DMS153 (cell line): Measurements from ENCODE around the gene PC.
"Not testable (repeated sequence)": the region's sequence is repeated elsewhere in the genome, so short reads cannot be mapped to it uniquely, and the experiment has no call there.

ENCODE experiments used
- DNase-seq: peaks from one replicate; lab custom pipeline; 2025; lab: John Stamatoyannopoulos, UW

Gene PC

GRCh38 chr11:66981976-66982578 lies 23.9 kb upstream of the PC start:
- peak; percentile 69 for DNase-seq

GRCh38 chr11:66979336-66979980 lies 21.3 kb upstream of the PC start:
- DNase-seq = no peak

DNA sequence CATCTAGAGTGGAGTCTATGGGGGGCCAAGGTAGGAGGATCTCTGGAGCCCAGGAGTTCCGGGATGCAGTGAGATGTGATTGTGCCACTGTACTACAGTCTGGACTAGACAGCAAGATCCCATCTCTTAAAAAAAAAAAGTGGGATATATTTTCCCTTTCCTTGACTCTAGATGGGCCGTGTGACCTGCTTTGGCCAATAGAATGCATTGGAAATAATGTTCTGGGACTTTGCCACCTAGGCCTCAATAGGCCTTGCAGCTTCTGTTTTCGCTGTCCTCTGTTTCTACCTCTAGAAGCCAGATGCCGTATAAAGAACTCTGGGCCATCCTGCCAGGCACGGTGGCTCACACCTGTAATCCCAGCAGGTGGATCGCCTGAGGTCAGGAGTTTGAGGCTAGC lies 20.5 kb upstream of the PC start:
- no peak for DNase-seq

- DNase-seq = no peak
Measured at GRCh38 chr11:66978229-66978628, 20.0 kb upstream of the PC start.

GRCh38 chr11:66976925-66977324 lies 18.7 kb upstream of the PC start:
- no peak for DNase-seq

DNA sequence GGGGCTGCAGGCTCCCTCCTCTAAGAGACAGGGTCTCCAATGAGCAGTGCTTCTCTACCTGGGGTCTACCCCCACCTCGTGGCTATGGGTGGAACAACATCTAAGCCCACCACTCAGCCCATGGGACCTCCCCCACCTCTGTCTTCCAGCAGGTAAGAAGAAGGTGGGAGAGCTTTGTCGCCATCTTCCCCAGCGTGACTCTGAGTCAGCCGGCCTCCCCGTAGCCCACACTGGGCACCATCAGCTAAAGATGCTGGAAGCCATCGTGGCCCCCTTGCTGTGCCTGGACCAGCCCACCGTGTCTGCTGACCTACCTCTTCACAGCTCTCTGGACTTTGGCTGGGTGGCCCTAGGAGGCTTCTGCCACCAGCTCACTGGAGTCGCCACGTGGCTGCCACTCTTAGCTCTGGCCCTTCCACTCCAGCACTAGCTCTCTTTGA lies 17.9 kb upstream of the PC start:
- no peak for DNase-seq

- no peak for DNase-seq
Measured at GRCh38 chr11:66975405-66976027, 17.3 kb upstream of the PC start.

- no peak for DNase-seq
Measured at GRCh38 chr11:66974724-66975404, 16.7 kb upstream of the PC start, which contains the start of gene C11orf86. TSS of gene C11orf86 (plus strand) at chr11:66975304. CDS start at chr11:66975363, 59 bp downstream.

DNA sequence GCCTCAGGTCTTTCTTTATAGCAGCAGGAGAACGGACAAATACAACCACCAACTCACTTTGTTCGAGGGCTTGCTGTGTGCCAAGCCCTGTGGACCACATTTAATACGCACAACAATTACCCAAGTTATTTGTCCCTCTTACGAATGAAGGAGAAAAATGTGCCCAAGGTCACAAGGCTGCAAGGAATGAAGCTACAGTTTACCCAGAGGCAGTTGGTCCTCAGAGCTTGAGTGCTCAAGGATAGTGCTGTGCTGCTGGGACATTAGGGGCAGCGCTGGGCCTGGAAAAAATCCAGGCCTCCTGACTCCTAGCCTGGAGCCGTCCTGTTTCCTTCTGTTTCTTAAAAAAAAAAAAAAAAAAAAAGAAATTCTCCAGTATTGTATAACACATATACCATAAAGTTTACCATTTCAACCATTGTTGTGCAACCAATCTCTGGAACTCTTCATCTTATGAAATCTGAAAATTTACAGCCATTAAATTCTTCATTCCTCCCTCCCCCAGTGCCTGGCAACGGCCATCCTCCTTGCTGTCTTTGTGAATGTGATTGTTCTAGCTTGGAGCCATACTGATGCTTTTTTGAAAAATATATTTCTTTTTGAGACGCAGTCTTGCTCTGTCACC lies 15.9 kb upstream of the PC start:
- no peak for DNase-seq

GRCh38 chr11:66971488-66971887 lies 13.3 kb upstream of the PC start:
- DNase-seq = no peak

GRCh38 chr11:66970807-66971442 lies 12.7 kb upstream of the PC start:
- no peak for DNase-seq

DNA sequence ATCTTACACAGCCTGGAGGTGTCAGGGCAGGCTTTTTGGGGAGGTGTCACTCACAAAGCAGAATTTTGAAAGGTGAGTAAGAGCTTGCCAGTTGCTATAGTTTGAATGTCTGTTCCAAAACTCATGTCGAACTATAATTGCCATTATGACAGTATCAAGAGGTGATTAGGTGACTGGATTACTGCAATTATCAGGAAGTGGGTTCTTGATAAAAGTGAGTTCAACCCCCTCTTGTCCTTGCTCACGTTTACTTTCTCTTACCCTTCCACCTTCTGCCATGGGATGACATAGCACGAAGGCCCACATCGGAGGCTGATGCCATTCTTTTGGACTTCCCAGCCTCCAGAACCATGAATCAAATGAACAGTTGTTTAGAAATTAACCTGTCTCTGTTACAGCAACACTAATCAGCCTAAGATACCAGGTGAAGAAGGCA lies 12.2 kb upstream of the PC start:
- DNase-seq = no peak

- DNase-seq = no peak
Measured at GRCh38 chr11:66969584-66970225, 11.5 kb upstream of the PC start.

- no peak for DNase-seq
Measured at GRCh38 chr11:66967670-66968425, 9.7 kb upstream of the PC start.

DNA sequence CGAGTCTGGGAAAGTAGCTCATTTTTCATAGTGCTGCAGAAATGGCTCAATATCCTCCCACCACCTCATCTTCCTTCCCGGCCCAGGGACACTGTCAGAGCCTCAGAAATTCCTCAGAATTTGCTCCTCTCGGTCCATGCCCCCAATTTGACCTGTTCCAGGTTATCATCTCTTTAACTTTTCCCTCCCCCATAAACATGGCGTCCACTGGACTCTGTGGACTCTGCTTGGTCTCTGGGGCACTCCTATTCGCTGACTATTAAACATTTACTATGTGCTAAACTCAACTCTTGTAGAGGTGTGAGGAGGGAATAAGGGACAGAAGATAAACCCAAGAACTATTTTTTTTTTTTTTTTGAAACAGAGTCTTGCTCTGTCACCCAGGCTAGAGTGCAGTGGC lies 8.2 kb upstream of the PC start:
- DNase-seq = no peak

DNA sequence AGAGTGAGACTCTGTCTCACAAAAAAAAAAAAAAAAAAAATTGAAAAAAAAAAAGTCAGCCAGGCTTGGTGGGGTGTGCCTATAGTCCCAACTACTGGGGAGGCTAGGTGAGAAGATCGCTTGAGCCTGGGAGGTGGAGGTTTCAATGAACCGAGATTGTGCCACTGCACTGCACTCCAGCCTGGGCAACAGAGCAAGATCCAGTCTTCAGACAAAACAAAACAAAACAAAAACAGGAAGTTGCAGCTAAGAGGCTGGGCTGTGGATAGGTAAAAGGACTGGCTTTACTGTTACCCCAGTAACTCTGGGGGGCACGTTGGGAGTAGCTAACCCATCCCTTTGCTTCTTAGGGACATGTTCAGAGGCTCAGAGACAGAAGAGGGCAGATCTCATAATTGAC lies 6.3 kb upstream of the PC start:
- no peak for DNase-seq

- no peak for DNase-seq
Measured at GRCh38 chr11:66962801-66963200, 4.6 kb upstream of the PC start.

GRCh38 chr11:66962247-66962646 lies 4.1 kb upstream of the PC start:
- no peak for DNase-seq

DNA sequence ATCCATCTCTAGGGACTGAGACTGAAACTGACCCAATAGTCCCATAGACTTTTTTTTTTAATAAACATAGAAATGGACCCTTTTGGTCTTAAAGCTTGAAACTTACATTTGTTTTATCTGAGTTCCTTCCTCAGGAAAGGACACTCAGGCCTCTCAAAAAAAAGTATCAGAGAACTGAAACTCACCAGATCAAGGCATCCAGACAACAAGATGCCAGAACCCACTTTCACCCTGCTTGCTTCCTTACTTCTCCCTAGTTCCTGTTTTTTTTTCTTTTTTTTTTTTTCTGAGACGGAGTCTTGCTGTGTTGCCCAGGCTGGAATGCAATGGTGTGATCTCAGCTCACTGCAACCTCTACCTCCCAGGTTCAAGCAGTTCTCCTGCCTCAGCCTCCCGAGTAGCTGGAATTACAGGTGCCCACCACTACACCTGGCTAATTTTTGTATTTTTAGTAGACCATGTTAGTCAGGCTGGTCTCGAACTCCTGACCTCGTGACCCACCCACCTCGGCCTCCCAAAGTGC lies 3.6 kb upstream of the PC start:
- DNase-seq = not testable (repeated sequence)

GRCh38 chr11:66958956-66959274 lies 732 bp upstream of the PC start:
- no peak for DNase-seq

DNA sequence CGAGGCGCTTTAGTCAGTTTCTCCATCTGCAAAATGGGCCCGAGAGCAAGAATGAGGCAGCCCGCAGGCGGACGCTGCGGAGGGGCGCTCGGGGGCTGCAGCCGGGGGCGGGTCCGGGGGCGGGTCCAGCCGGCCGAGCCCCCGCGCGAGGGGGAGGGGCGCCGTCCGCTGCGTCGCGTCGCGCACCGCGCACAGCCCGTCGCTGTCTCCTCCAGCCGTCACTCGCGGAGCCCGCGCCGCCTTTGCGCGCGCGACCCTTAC lies 282 bp downstream of the PC start:
- DNase-seq = no peak
